Osteocyte (in vitro differentiated cells): ENCODE data around the gene CBX8. TPM values are rescaled to one million over a fixed set of nuclear protein-coding genes. Genes with fewer than 3 reads are reported as not detected.

Source experiments
- DNase-seq: peaks from one replicate; pipeline ENCODE4 v3.0.0; 2021; ENCODE audit warnings: mixed read lengths; ENCODE audit not compliant: unreplicated experiment; ENCODE audit errors: extremely low spot score
- H3K27ac Mint-ChIP-seq: one replicate; pipeline ENCODE4 v1.8.0; 2021; ENCODE audit warnings: mild to moderate bottlenecking, mixed read lengths; ENCODE audit not compliant: unreplicated experiment
- H3K27me3 Mint-ChIP-seq: one replicate; pipeline ENCODE4 v1.8.0; 2021; ENCODE audit warnings: mixed read lengths; ENCODE audit not compliant: unreplicated experiment
- H3K36me3 Mint-ChIP-seq: one replicate; pipeline ENCODE4 v1.8.0; 2021; ENCODE audit warnings: mixed read lengths; ENCODE audit not compliant: unreplicated experiment
- H3K4me1 Mint-ChIP-seq: one replicate; pipeline ENCODE4 v1.8.0; 2021; ENCODE audit warnings: mixed read lengths; ENCODE audit not compliant: unreplicated experiment
- H3K4me3 Mint-ChIP-seq: one replicate; pipeline ENCODE4 v1.8.0; 2021; ENCODE audit warnings: mild to moderate bottlenecking, moderate library complexity, mixed read lengths; ENCODE audit not compliant: unreplicated experiment
- H3K9me3 Mint-ChIP-seq: one replicate; pipeline ENCODE4 v1.8.0; 2021; ENCODE audit warnings: mixed read lengths; ENCODE audit not compliant: unreplicated experiment
- CTCF ChIP-seq: fragments of 200-600 bp; sonication (generic); IDR thresholded peaks from 2 replicates; pipeline ENCODE4 v1.5.0; 2021; ENCODE audit warnings: antibody characterized with exemption, mild to moderate bottlenecking, moderate library complexity
- long read RNA-seq: library from polyadenylated mRNA; unstranded; transcript quantifications from one replicate; pipeline ENCODE4 v2.0.0, GENCODE V29; 2021
- total RNA-seq: library from RNA; stranded (reverse); gene quantifications from 2 replicates; pipeline ENCODE4 v1.2.1, GENCODE V29; 2021

The CBX8 gene
- 5.4 and 6.3 TPM in 2 replicates for total RNA-seq
- long read RNA-seq: 0 reads

GRCh38 chr17:79796763-79797491 lies at the start of gene CBX8:
TSS of gene CBX8 (minus strand) at chr17:79797077. CDS start at chr17:79796998, 79 bp downstream.
- DNase-seq: peak; percentile 100
- Mint-ChIP-seq H3K4me3 (peak within 1 kb of the TSS; percentile 82), H3K27me3 (peaks cover 31% of the 10 kb centered on the region), H3K4me1 (peaks cover 48% of the 10 kb centered on the region), H3K27ac (peak within 1 kb of the TSS; percentile 83), H3K9me3 (no peaks in the 10 kb centered on the region), H3K36me3 (no peaks in the 10 kb centered on the region)
- peak; percentile 30 for TF ChIP-seq CTCF

GRCh38 chr17:79845601-79845949 lies 48.7 kb upstream of the CBX8 start:
- Mint-ChIP-seq H3K4me1 (peaks cover 29% of the 10 kb centered on the region), H3K4me3 (no peak overlapping the region), H3K36me3 (no peaks in the 10 kb centered on the region), H3K27me3 (peaks cover 13% of the 10 kb centered on the region), H3K27ac (no peak overlapping the region), H3K9me3 (no peaks in the 10 kb centered on the region)
- no peak for DNase-seq
- no peak for TF ChIP-seq CTCF

- peaks cover 13% of the 10 kb centered on the region for H3K27me3 Mint-ChIP-seq
- DNase-seq: no peak
- peak overlapping the region; percentile 4 for H3K27ac Mint-ChIP-seq
- H3K4me3 Mint-ChIP-seq: peak overlapping the region; percentile 29
- peaks cover 26% of the 10 kb centered on the region for H3K4me1 Mint-ChIP-seq
- TF ChIP-seq CTCF: peak; percentile 76
- H3K9me3 Mint-ChIP-seq: no peaks in the 10 kb centered on the region
- H3K36me3 Mint-ChIP-seq: no peaks in the 10 kb centered on the region
These were observed 48.2 kb upstream of the CBX8 start for GRCh38 chr17:79844869-79845600.

GRCh38 chr17:79843816-79844800 lies 47.2 kb upstream of the CBX8 start:
- no peak for DNase-seq
- H3K27ac Mint-ChIP-seq: peak overlapping the region; percentile 23
- no peaks in the 10 kb centered on the region for H3K36me3 Mint-ChIP-seq
- peaks cover 13% of the 10 kb centered on the region for H3K27me3 Mint-ChIP-seq
- H3K4me1 Mint-ChIP-seq: peaks cover 29% of the 10 kb centered on the region
- peak overlapping the region; percentile 71 for H3K4me3 Mint-ChIP-seq
- TF ChIP-seq CTCF: no peak
- no peaks in the 10 kb centered on the region for H3K9me3 Mint-ChIP-seq
